HG02840 (cell line): ENCODE measurements around the gene GBA2.

Source experiments
- ATAC-seq: cut with Tn5 transposase; IDR thresholded peaks from one replicate; pipeline ENCODE4 v1.9.1; 2021; ENCODE audit warnings: mild to moderate bottlenecking, moderate library complexity, moderate number of reproducible peaks; ENCODE audit not compliant: unreplicated experiment, low FRiP score

GBA2 gene

GRCh38 chr9:35767458-35767857, 18.4 kb upstream of the GBA2 start:
- ATAC-seq = no peak

- no peak for ATAC-seq
These were observed 18.0 kb upstream of the GBA2 start for GRCh38 chr9:35766997-35767396.

- ATAC-seq = no peak
These were observed 14.8 kb upstream of the GBA2 start for GRCh38 chr9:35763803-35764202.

- ATAC-seq = no peak
These were observed 14.2 kb upstream of the GBA2 start for GRCh38 chr9:35763181-35763580.

GRCh38 chr9:35760651-35761050, 11.6 kb upstream of the GBA2 start:
- ATAC-seq = no peak

- ATAC-seq = no peak
These were observed 10.8 kb upstream of the GBA2 start for GRCh38 chr9:35759795-35760194.

GRCh38 chr9:35758475-35759050, 9.5 kb upstream of the GBA2 start:
- no peak for ATAC-seq

GRCh38 chr9:35757892-35758275, 8.9 kb upstream of the GBA2 start:
- ATAC-seq = no peak

- peak; percentile 39 for ATAC-seq
These were observed 8.3 kb upstream of the GBA2 start for GRCh38 chr9:35757226-35757891.

- ATAC-seq = peak; percentile 52
These were observed 7.5 kb upstream of the GBA2 start for GRCh38 chr9:35756275-35757225.

- no peak for ATAC-seq
These were observed 6.0 kb upstream of the GBA2 start for GRCh38 chr9:35755071-35755470.

GRCh38 chr9:35754264-35754663, 5.2 kb upstream of the GBA2 start, which contains the start of gene MSMP:
TSS of gene MSMP (minus strand) at chr9:35754276. CDS start at chr9:35754129, 147 bp downstream.
- no peak for ATAC-seq

- ATAC-seq = no peak
These were observed 4.4 kb upstream of the GBA2 start for GRCh38 chr9:35753466-35753865.

- no peak for ATAC-seq
These were observed 1.2 kb upstream of the GBA2 start for GRCh38 chr9:35750256-35750531.

- peak; percentile 34 for ATAC-seq
These were observed 657 bp upstream of the GBA2 start for GRCh38 chr9:35749515-35750255.

- no peak for ATAC-seq
These were observed 678 bp downstream of the GBA2 start for GRCh38 chr9:35748242-35748857.

GRCh38 chr9:35746583-35746982, 2.4 kb downstream of the GBA2 start:
- no peak for ATAC-seq

GRCh38 chr9:35745569-35745968, 3.5 kb downstream of the GBA2 start:
- no peak for ATAC-seq

GRCh38 chr9:35743880-35744518, 5.0 kb downstream of the GBA2 start:
- ATAC-seq = no peak

GRCh38 chr9:35743452-35743851, 5.6 kb downstream of the GBA2 start:
- no peak for ATAC-seq
